GM19238 (cell line): ENCODE measurements around the gene SIRPA.
A peak's percentile ranks its signal among the peaks of the same experiment; 100 is the strongest.

Experiments
- DNase-seq: peaks from one replicate; pipeline ENCODE4 v3.0.0; 2011; ENCODE audit warnings: low spot score; ENCODE audit not compliant: insufficient read length

SIRPA gene

DNA sequence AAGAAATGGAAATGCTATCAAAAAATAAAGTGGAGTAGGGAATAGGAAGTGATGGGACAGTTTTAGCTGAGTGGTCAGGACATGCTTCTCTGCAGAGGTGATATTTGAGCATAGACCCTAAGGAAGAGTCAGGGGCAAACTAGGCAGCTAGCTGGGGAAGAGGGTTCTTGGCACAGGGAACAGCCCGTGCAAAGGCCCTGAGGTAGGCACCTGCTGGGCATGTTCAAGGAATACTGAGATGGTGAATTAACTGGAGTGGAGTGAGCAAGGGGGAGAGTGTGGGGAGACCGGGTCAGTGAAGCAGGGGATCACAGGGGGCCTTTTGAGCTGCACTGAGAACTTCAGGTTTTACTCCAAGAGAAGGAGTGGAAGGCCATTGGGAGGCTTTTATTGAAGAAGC, 7.5 kb upstream of the SIRPA start:
- DNase-seq = no peak

GRCh38 chr20:1888796-1889463, 6.3 kb upstream of the SIRPA start:
- no peak for DNase-seq

DNA sequence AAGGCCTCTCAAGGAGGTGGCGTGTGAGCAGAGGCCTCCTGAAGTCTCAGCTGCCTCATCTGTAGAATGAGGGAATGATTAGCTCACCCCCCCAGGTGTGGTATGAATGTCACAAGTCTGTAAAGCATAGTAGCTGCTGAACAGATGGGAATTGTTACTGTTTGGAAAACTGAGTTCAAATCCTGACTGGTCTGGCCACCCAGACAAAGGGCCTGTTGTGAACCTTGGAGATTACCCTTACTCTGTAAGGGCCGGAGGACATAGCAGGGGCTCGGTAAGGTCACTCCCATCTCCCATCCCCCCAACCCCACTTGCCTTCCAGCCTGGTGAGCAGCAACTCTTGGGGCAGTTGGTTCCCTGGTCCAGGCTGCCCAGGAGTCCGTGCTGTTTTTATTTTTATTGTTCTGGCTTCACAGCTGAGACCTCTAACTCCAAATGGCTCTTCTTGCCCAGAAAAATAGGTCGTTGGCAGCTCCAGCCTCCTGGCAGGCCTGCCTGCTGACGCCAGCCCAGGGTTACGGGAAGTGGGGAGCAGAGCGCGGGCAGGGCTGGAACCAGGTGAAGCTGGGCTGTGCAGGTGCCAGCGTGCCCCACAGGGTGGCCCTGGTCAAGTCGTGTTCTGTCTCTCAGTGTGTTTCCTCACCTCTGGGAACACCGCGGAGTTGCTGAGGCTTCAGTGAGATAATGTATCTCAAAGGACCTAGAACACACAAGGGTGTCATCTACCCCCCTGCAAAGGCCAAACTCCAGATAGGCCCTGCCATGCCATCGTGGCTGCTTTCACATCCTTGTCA, 4.5 kb upstream of the SIRPA start:
- DNase-seq = no peak

GRCh38 chr20:1891263-1892118, 3.7 kb upstream of the SIRPA start:
- no peak for DNase-seq

DNA sequence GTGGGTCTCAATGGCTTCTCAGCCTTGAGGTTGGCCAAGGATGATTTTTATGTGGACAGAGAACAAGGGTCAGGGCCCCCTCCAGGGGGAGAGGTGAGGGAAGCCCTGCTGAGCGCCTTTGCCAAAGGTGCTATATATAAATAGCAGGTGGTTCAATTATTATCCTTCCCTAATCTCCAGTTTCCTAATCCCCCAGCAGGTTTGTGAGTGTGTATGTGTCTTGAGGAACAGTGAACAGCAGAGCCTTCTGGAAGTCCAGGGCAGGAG, 3.2 kb upstream of the SIRPA start:
- DNase-seq = no peak

DNA sequence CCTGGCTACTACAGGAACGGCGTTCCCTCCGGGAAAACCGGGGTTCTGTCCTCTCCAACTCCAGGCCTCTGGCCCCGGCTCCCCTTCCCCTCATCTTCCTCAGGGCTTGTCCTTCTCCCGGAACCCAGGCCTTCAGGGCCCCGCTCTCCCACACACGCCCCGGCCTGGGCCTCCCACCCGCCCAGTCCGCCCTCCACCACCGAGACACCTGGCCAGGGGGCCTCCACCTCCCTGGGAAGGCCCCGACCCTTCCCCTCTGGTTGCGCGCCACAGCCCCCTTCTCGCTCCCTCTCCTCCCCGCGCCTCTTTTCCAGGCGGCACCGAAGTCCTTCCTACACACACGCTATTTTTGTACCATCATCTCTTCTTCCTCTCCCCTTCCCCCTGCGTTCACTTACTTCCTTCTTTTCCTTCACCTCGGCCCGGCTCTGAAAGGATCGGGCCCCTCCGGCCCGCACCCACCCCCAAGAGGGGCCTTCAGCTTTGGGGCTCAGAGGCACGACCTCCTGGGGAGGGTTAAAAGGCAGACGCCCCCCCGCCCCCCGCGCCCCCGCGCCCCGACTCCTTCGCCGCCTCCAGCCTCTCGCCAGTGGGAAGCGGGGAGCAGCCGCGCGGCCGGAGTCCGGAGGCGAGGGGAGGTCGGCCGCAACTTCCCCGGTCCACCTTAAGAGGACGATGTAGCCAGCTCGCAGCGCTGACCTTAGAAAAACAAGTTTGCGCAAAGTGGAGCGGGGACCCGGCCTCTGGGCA, 1.3 kb upstream of the SIRPA start:
- DNase-seq = no peak

DNA sequence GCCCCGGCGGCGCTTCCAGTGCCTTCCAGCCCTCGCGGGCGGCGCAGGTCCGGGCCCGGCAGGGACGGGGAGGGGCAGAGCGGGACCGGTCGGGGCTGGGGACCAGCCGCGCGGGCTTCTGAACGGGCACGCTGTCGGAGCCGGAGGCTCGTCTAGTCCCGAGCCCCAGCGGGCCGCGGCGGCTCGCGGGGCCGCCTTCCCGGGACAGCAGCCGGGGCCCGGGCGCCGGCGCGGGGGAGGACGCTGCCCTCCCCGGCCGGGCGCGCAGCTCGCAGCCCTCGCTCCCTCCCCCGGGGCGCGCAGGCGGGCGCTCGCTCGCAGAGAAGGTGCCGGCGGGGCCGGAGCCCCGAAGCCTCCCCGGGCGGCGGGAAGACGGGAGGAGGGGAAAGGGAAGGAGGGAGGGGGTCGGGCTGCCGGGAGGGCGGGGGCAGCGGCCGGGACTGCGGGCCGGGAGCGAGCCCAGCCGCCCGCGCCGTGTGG, 696 bp upstream of the SIRPA start:
- no peak for DNase-seq

- DNase-seq = no peak
These were observed 672 bp downstream of the SIRPA start for GRCh38 chr20:1895674-1896483.

- DNase-seq = no peak
These were observed 1.5 kb downstream of the SIRPA start for GRCh38 chr20:1896484-1897258.

DNA sequence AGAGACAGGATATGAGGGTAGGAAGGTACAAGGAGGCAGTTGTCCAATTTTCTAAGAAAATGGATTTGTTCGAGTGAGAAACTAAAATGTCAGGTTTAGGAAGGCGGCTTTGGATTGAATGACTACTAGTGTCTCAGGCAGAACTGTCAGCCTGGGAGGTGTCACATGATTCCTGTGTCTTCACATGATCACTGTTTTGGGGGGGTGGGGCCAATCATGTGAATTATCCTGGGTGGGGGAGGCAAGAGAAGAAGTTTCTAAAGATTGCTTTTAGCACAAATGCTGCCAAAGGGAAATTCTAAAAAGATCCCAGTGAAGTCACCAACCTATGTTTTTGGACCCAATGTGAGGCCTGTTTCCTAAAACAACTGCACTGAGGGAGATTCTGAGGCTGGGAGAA, 2.3 kb downstream of the SIRPA start:
- peak; percentile 26 for DNase-seq

DNA sequence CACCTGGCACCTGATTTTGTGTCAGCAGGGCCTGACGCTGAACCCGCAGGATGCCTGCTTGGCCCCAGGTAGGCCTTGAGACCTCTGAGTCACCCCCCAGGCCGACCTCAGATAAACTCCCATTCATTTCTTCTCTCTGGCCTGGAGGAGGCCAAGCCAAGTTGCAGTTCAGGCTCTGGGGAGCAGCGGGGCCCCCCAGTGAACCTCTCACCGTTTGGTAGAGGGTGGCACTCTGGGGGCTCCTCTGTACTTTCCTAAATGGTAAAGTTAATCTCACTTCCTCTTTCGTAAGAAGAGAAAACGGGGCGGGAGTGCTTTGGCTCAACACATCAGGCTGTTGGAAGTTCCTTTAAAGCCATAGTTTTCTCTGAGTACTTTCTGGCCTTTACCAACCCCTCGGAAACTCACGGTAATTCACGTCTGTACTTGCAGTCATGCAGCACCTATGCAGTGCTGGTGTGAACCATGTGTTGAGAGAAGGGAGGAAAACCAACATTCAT, 2.8 kb downstream of the SIRPA start:
- peak; percentile 56 for DNase-seq

- DNase-seq = no peak
These were observed 3.5 kb downstream of the SIRPA start for GRCh38 chr20:1898482-1899240.

- DNase-seq = no peak
These were observed 4.0 kb downstream of the SIRPA start for GRCh38 chr20:1899241-1899525.

GRCh38 chr20:1900321-1900801, 5.2 kb downstream of the SIRPA start:
- peak; percentile 44 for DNase-seq

DNA sequence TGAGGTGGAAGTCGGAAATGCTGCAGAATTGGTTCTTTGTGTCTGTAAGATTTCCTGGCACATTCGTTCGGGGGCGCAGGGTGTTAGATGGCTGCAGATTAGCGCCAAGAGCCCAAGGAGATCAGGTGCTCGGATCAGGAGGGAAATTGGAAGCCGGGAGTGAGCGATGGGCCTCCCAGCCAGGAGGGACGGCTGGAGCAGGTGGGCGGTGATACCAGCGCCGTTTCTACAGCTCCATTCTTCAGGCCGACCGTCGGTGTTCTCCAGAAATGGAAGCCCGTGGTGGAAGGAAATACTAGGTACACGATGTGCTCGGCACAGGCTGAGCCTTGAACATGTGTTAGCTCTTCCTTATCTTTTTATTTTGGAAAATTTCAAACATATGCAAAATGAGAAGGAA, 6.5 kb downstream of the SIRPA start:
- DNase-seq = no peak

GRCh38 chr20:1902188-1902587, 7.0 kb downstream of the SIRPA start:
- DNase-seq = no peak

GRCh38 chr20:1904135-1904534, 8.9 kb downstream of the SIRPA start:
- no peak for DNase-seq

- DNase-seq = no peak
These were observed 9.8 kb downstream of the SIRPA start for GRCh38 chr20:1905009-1905408.

- no peak for DNase-seq
These were observed 10.5 kb downstream of the SIRPA start for GRCh38 chr20:1905693-1906092.
